Coronary artery (tissue), 2 donors: ENCODE measurements around the gene CFAP410.

Source experiments
- DNase-seq: peaks from one replicate; pipeline ENCODE4 v3.0.0-alpha.2; 2017; ENCODE audit warnings: low spot score
- H3K27ac ChIP-seq, 2 donors: fragments of 200-600 bp; sonication (generic); one replicate each; pipeline ENCODE4 v1.5.1; 2016 to 2019
- H3K4me3 ChIP-seq: fragments of 200-600 bp; sonication (generic); 2 replicates; pipeline ENCODE4 v1.5.1; 2016; ENCODE audit warnings: mild to moderate bottlenecking, moderate library complexity
- CTCF ChIP-seq: fragments of 200-600 bp; sonication (generic); IDR thresholded peaks from one replicate; pipeline ENCODE4 v1.5.1; 2019; ENCODE audit warnings: antibody characterized with exemption

Gene CFAP410

DNA sequence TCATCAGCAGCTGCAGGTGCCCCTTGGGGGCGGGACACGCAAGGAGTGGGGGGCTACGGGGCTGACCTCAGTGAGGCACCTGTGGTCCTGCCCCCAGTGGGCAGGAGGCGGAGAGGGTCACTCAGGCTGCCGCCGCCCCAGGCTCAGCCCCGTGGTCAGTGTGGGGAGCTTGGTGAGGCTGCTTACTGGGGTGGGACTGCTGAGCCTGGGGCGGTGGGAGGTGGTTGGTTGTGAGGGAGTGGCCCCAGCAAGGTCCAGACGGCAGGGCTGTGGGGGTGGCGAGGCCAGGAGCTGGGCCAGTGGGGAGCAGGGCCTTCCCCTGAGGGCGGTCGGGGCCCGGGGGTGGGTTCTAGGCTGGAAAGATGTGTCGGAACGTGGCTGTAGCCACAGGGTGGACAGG lies 25.1 kb downstream of the CFAP410 start:
- Histone ChIP-seq H3K4me3 (no peak overlapping the region), H3K27ac (no peak overlapping the region)
- no peak for TF ChIP-seq CTCF
- no peak for DNase-seq

GRCh38 chr21:44313451-44313850 lies 25.7 kb downstream of the CFAP410 start:
- TF ChIP-seq CTCF: no peak

DNA sequence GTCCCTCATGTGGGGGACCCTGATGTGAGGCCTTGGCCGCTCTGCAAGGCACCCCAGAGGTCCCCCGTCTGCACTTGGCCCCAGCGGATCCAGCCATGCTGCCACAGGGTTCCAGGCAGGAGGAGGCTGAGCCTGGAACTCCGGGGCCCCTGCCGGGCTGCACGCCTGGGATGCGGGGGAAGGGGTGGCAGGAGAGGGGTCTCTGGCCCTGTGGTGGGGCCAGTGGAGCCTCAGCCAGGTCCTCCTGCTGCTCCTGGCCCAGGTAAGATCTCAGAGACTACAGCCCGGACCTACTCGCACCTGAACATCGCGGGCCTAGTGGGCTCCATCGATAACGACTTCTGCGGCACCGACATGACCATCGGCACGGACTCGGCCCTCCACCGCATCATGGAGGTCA lies 26.5 kb downstream of the CFAP410 start:
- H3K27ac ChIP-seq: no peak overlapping the region
- DNase-seq: no peak
- no peak overlapping the region for H3K4me3 ChIP-seq
- TF ChIP-seq CTCF: no peak

More at GRCh38 chr21:44313451-44313850, 25.7 kb downstream of the CFAP410 start:
- no peak overlapping the region for H3K27ac ChIP-seq
- no peak for DNase-seq
- H3K4me3 ChIP-seq: no peak overlapping the region

DNA sequence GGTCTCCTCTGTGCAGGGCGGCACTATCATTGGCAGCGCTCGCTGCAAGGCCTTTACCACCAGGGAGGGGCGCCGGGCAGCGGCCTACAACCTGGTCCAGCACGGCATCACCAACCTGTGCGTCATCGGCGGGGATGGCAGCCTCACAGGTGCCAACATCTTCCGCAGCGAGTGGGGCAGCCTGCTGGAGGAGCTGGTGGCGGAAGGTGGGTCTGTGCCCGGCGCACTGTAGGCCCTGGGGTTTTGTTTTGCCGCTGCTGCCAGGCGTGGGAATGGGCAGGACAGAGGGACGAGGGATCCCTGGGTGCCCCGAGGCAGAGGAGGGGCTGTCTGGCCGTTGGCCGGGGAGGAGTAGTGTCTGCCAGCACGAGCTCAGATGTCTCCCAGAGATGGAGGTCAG lies 27.1 kb downstream of the CFAP410 start:
- H3K27ac ChIP-seq: no peak overlapping the region
- no peak overlapping the region for H3K4me3 ChIP-seq
- no peak for DNase-seq
- TF ChIP-seq CTCF: no peak

DNA sequence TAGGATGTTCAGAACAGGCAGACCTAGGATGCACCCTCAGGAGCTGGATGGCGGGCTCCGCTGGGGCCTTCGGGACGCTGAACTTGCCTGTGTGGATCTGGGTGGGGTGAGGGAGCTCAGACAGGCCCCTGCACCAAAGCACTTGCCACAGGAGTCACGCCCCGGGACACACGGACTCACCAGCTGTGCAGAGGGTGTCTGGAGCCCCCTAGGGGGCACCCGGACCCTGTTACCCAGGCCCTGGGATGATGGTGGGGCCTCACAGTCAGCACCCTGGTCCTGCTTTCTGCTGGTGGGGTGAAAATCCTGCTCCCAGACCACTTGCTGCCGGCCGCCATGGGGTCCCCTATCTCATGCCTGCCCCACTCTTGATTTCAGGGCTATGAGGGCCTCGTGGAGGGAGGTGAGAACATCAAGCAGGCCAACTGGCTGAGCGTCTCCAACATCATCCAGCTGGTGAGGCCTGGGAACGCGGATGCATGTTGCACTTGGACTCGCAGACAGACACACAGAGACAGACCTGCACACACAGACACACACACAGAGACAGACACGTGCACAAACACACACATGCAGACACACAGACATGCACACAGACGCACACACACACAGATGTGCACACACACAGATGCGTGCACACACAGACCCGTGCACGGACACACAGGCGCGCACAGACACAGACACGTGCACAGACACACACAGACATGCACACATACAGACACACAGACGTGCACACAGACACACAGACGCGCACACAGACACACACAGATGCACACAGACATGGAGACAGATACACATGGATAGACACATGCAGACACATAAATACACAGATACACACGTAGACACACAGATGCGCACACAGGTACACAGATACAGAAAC lies 28.3 kb downstream of the CFAP410 start:
- Histone ChIP-seq H3K4me3 (no peak overlapping the region), H3K27ac (no peak overlapping the region)
- TF ChIP-seq CTCF: no peak
- no peak for DNase-seq

DNA sequence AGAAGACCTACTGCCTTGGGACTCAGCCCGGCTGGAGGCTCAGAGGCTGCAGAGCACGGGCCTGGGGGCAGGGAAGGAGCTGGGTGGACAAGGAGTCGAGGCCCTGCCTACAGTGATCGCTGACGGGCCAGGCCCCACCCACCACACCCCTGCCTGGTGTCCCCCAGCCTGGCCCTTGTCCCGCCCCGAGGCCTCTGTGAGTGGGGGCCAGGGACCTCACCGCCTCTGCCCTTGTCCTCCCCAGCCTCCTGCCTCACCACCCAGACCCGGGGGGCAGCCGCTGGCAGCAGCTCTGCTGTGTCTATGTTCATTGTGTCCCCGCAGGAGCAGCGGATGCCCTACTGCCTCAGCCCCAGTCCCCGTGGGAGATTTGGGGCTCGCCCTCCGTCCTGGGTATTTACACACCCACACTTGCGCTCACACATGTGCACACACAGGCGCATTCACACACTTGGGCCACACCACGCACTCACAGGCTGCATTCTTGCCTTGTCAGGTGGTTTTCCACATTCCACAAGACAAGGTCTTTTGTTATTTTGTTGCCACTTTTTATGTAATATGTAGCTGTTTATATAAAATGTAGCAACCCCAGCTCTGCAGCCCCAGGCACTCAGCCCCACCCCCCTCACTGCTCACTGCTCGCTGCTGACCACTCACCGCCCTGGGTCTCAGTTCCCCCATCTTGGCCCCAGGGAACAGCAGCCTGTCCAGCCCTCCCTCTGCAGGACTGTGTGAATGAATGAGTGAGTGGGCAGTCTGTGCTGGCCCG lies 32.1 kb downstream of the CFAP410 start:
- Histone ChIP-seq H3K27ac (peak overlapping the region in 1 of 2 donors; percentile 45), H3K4me3 (no peak overlapping the region)
- no peak for TF ChIP-seq CTCF
- DNase-seq: no peak
